ENCODE results near the gene UGGT2. TPM values are rescaled to one million over a fixed set of nuclear protein-coding genes. Genes with fewer than 3 reads are reported as not detected.

The UGGT2 gene
- total RNA-seq, 1 donor from 2014 or later: 40.3 TPM

- peaks cover 72% of the 10 kb centered on the region for H3K27me3 Mint-ChIP-seq (ENCODE audit: low read depth)
- no peak overlapping the region for H3K27ac Mint-ChIP-seq (ENCODE audit: unreplicated experiment)
- TF ChIP-seq CTCF (IDR thresholded peaks at IDR 0.05): no peak
- H3K4me3 Mint-ChIP-seq (ENCODE audit: unreplicated experiment): no peak overlapping the region
- peak; percentile 67 for DNase-seq (ENCODE audit: low spot score)
- peaks cover 13% of the 10 kb centered on the region for H3K4me1 Mint-ChIP-seq (ENCODE audit: low read depth)
- H3K36me3 Mint-ChIP-seq (ENCODE audit: low read depth): peaks cover 2% of the 10 kb centered on the region
- no peaks in the 10 kb centered on the region for H3K9me3 Mint-ChIP-seq (ENCODE audit: low read depth)
Measured at GRCh38 chr13:96090240-96091101, 37.3 kb upstream of the UGGT2 start.

DNA sequence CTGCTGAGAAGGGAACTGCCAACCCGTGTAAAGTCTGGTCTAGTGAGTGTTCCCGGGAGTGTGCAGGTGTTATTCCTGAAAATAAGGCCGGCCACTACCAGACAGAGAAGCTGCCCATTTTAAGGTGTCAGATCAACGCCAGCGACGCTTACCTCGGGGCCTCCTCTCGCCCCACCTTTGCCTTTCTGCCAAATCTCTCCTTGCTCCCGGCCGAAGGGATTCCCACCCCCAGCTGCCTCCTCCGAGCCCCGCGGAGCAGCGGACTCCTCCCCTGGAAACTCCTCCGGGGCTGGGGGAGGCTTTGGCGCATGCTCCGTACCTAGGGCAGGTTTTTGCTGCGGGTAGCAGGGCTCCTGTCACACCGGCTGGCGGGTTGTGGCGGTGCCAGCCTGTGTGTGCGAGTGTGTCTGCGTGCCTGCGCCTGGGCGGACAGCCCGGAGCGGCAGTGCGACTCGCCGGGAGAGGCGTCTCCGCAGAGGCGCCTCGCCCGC is 36.6 kb upstream of the UGGT2 start, which contains the start of gene HS6ST3:
TSS of gene HS6ST3 (plus strand) at position 359 of the 491 bp plus-strand sequence.
- Mint-ChIP-seq H3K4me3 (ENCODE audit: unreplicated experiment) (peak within 1 kb of the TSS; percentile 62), H3K27ac (ENCODE audit: unreplicated experiment) (no peak within 1 kb of the TSS), H3K36me3 (ENCODE audit: low read depth) (peaks cover 2% of the 10 kb centered on the region), H3K9me3 (ENCODE audit: low read depth) (no peaks in the 10 kb centered on the region), H3K27me3 (ENCODE audit: low read depth) (peaks cover 70% of the 10 kb centered on the region), H3K4me1 (ENCODE audit: low read depth) (peaks cover 13% of the 10 kb centered on the region)
- no peak for TF ChIP-seq CTCF (IDR thresholded peaks at IDR 0.05)
- no peak for DNase-seq (ENCODE audit: low spot score)

DNA sequence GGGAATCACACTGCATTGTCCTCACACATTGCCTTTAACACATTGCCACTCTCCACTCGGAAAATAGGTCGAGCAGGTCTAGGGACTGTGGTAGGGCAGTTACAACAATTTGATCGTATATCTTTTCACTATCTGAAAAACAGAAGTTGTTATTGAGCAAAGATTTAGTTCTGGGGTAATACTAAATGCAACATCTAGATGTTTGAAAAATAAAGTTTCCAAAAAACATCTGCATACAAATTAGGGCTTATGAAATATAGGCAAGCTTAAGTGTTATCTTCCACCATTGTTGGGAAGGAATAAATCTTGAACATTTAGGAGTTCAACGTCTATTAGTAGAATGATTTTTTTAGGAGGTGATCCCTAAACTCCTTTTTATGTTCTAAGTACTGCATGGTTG is 35.9 kb upstream of the UGGT2 start:
- H3K27ac Mint-ChIP-seq (ENCODE audit: unreplicated experiment): no peak overlapping the region
- peaks cover 13% of the 10 kb centered on the region for H3K4me1 Mint-ChIP-seq (ENCODE audit: low read depth)
- H3K9me3 Mint-ChIP-seq (ENCODE audit: low read depth): no peaks in the 10 kb centered on the region
- H3K27me3 Mint-ChIP-seq (ENCODE audit: low read depth): peaks cover 68% of the 10 kb centered on the region
- no peak for TF ChIP-seq CTCF (IDR thresholded peaks at IDR 0.05)
- peak overlapping the region; percentile 62 for H3K4me3 Mint-ChIP-seq (ENCODE audit: unreplicated experiment)
- peaks cover 2% of the 10 kb centered on the region for H3K36me3 Mint-ChIP-seq (ENCODE audit: low read depth)
- no peak for DNase-seq (ENCODE audit: low spot score)

GRCh38 chr13:96086736-96087135 is 33.5 kb upstream of the UGGT2 start:
- TF ChIP-seq CTCF (IDR thresholded peaks at IDR 0.05): no peak
- Mint-ChIP-seq H3K27ac (ENCODE audit: unreplicated experiment) (no peak overlapping the region), H3K4me1 (ENCODE audit: low read depth) (peaks cover 13% of the 10 kb centered on the region), H3K4me3 (ENCODE audit: unreplicated experiment) (no peak overlapping the region), H3K9me3 (ENCODE audit: low read depth) (no peaks in the 10 kb centered on the region), H3K27me3 (ENCODE audit: low read depth) (peaks cover 61% of the 10 kb centered on the region), H3K36me3 (ENCODE audit: low read depth) (peaks cover 2% of the 10 kb centered on the region)
- DNase-seq (ENCODE audit: low spot score): no peak

GRCh38 chr13:96082640-96083039 is 29.4 kb upstream of the UGGT2 start:
- no peak for DNase-seq (ENCODE audit: low spot score)

More at GRCh38 chr13:96082640-96083039, 29.4 kb upstream of the UGGT2 start:
- Mint-ChIP-seq H3K4me3 (ENCODE audit: unreplicated experiment) (no peak overlapping the region), H3K27ac (ENCODE audit: unreplicated experiment) (no peak overlapping the region), H3K36me3 (ENCODE audit: low read depth) (peaks cover 2% of the 10 kb centered on the region), H3K9me3 (ENCODE audit: low read depth) (no peaks in the 10 kb centered on the region), H3K27me3 (ENCODE audit: low read depth) (peaks cover 60% of the 10 kb centered on the region), H3K4me1 (ENCODE audit: low read depth) (no peaks in the 10 kb centered on the region)
- no peak for TF ChIP-seq CTCF (IDR thresholded peaks at IDR 0.05)

Data from chondrocyte (in vitro differentiated cells).